HepG2 (cell line): Measurements from ENCODE around the gene RAD51. TPM values are rescaled to one million over a fixed set of nuclear protein-coding genes. Genes with fewer than 3 reads are reported as not detected.

Experiments used
- ADNP ChIP-seq: sonication (generic); formaldehyde crosslinking; IDR thresholded peaks from 2 replicates; pipeline ENCODE4 v1.4.0; 2020; ENCODE audit warnings: missing genetic modification reagents
- CC2D1A ChIP-seq: sonication (generic); formaldehyde crosslinking; IDR thresholded peaks from 2 replicates; pipeline ENCODE4 v1.8.1; 2023; ENCODE audit warnings: mild to moderate bottlenecking, missing genetic modification reagents
- CEBPB ChIP-seq: IDR thresholded peaks from 2 replicates; pipeline ENCODE4 v1.6.1; 2011; ENCODE audit warnings: low read depth, low read length, improper control_type of control experiment, borderline replicate concordance
- GMEB1 ChIP-seq: sonication (generic); formaldehyde crosslinking; IDR thresholded peaks from 2 replicates; pipeline ENCODE4 v1.5.1; 2020; ENCODE audit warnings: missing genetic modification reagents, mild to moderate bottlenecking, borderline replicate concordance
- HMG20A ChIP-seq: IDR thresholded peaks from 2 replicates; pipeline ENCODE4 v1.6.1; 2016; ENCODE audit warnings: borderline replicate concordance
- IRF1 ChIP-seq: sonication (generic); formaldehyde crosslinking; IDR thresholded peaks from 2 replicates; pipeline ENCODE4 v1.4.0; 2020; ENCODE audit warnings: low read depth, mild to moderate bottlenecking, missing genetic modification reagents
- KAT2B ChIP-seq: fragments of 150-350 bp; IDR thresholded peaks from 2 replicates; pipeline ENCODE4 v1.6.1; 2014; ENCODE audit warnings: low read depth, low read length, borderline replicate concordance
- MEF2D ChIP-seq: sonication (generic); formaldehyde crosslinking; IDR thresholded peaks from 2 replicates; pipeline ENCODE4 v1.5.1; 2020; ENCODE audit warnings: mild to moderate bottlenecking, missing genetic modification reagents
- MNT ChIP-seq: fragments of 450-650 bp; IDR thresholded peaks from 2 replicates; pipeline ENCODE4 v1.6.1; 2016
- NCOR1 ChIP-seq: fragments of 200-600 bp; sonication (generic); IDR thresholded peaks from 2 replicates; pipeline ENCODE4 v1.7.0; 2017; ENCODE audit warnings: antibody characterized with exemption, low read length, borderline replicate concordance
- PRDM4 ChIP-seq: sonication (generic); formaldehyde crosslinking; IDR thresholded peaks from 2 replicates; pipeline ENCODE4 v1.9.0; 2021; ENCODE audit warnings: missing genetic modification reagents, borderline replicate concordance
- SAP130 ChIP-seq: IDR thresholded peaks from 2 replicates; pipeline ENCODE4 v1.6.1; 2016; ENCODE audit warnings: low read depth
- TMF1 ChIP-seq: sonication (generic); formaldehyde crosslinking; IDR thresholded peaks from 2 replicates; pipeline ENCODE4 v1.8.1; 2022; ENCODE audit warnings: low read depth, missing genetic modification reagents
- YY1 ChIP-seq: IDR thresholded peaks from 2 replicates; pipeline ENCODE4 v1.6.1; 2011; ENCODE audit warnings: low read length, low read depth, moderate library complexity, mild to moderate bottlenecking; ENCODE audit not compliant: insufficient read depth, insufficient replicate concordance
- ZBTB33 ChIP-seq: sonication (generic); formaldehyde crosslinking; IDR thresholded peaks from 2 replicates; pipeline ENCODE4 v1.4.0; 2020; ENCODE audit warnings: missing genetic modification reagents
- ZNF224 ChIP-seq: sonication (generic); formaldehyde crosslinking; IDR thresholded peaks from 2 replicates; pipeline ENCODE4 v1.5.0; 2020; ENCODE audit warnings: mild to moderate bottlenecking, missing genetic modification reagents
- ZNF367 ChIP-seq: sonication (generic); formaldehyde crosslinking; IDR thresholded peaks from 2 replicates; pipeline ENCODE4 v1.4.0; 2020; ENCODE audit warnings: missing genetic modification reagents, borderline replicate concordance
- ZNF577 ChIP-seq: sonication (generic); formaldehyde crosslinking; IDR thresholded peaks from 2 replicates; pipeline ENCODE4 v1.4.0; 2020; ENCODE audit warnings: mild to moderate bottlenecking, low read depth, missing genetic modification reagents, borderline replicate concordance
- ZNF776 ChIP-seq: sonication (generic); formaldehyde crosslinking; IDR thresholded peaks from 2 replicates; pipeline ENCODE4 v1.4.0; 2020; ENCODE audit warnings: mild to moderate bottlenecking, missing genetic modification reagents
- ZSCAN20 ChIP-seq: sonication (generic); formaldehyde crosslinking; IDR thresholded peaks from 2 replicates; pipeline ENCODE4 v1.4.0; 2020; ENCODE audit warnings: missing genetic modification reagents, mild to moderate bottlenecking, borderline replicate concordance
- polyA plus RNA-seq, 8 experiments: library from polyadenylated mRNA; depleted of rRNA in 3 of 8; stranded (reverse) in 7 of 8; unstranded in 1 of 8; fragments of >200 nt; fragmentation: Illumina TruSeq in 4 of 8; extraction: Trizol in 4 of 8; gene quantifications; 2 replicates each; pipeline versions ENCODE4 v1.2.1 to v1.2.3, GENCODE V29; 2011 to 2016; ENCODE audit warnings: low read depth in 4 of 8, missing spikeins in 1 of 8, mixed read lengths in 1 of 8; ENCODE audit not compliant: insufficient read depth in 1 of 8
- total RNA-seq, 5 experiments: library from RNA; depleted of rRNA; stranded (reverse); fragments of >200 nt; fragmentation: Illumina TruSeq; extraction: Trizol; gene quantifications; 2 replicates each; pipeline ENCODE4 v1.2.3, GENCODE V29; 2016; ENCODE audit warnings: low read depth in 1 of 5

RAD51 gene
- total and polyA plus RNA-seq, 2 of the 13 experiments (the other 11 are each of a cell fraction or from before 2014, with no cell fraction given) = 8.5 to 12.8 TPM

- TF ChIP-seq HMG20A (no peak), NCOR1 (no peak; the same call in 1 of the 2 replicates), CEBPB (no peak), MEF2D (CRISPR knock-in tag) (peak; percentile 33; the same call in 1 of the 2 replicates), ZNF224 (CRISPR knock-in tag) (peak; percentile 78), ZNF577 (CRISPR knock-in tag) (no peak), GMEB1 (CRISPR knock-in tag) (peak; percentile 98), PRDM4 (CRISPR knock-in tag) (no peak), ZNF776 (CRISPR knock-in tag) (no peak; the same call in 1 of the 2 replicates), ZBTB33 (no peak; the same call in 1 of the 2 replicates), TMF1 (CRISPR knock-in tag) (peak; percentile 63; the same call in 1 of the 2 replicates), IRF1 (no peak), KAT2B (no peak), MNT (peak; percentile 42; the same call in 1 of the 2 replicates), ADNP (no peak), YY1 (no peak), SAP130 (CRISPR knock-in tag) (peak; percentile 100), CC2D1A (CRISPR knock-in tag) (no peak), ZSCAN20 (CRISPR knock-in tag) (no peak; the same call in 1 of the 2 replicates), ZNF367 (0 out of 2 replicates have a peak, but pooled peaks have one; percentile 48)
Observed at GRCh38 chr15:40694688-40695468, at the start of gene RAD51 (continued).
